Measurements from ENCODE around the gene MSL3B.
A peak's percentile ranks its signal among the peaks of the same experiment; 100 is the strongest.

MSL3B gene

GRCh38 chr2:233867993-233868532, at the start of gene MSL3B:
Gene MSL3B, minus strand, starts transcription at chr2:233868386.
- TF ChIP-seq EZH2 (IDR thresholded peaks at IDR 0.05; ENCODE audit: borderline replicate concordance, low read depth, low read length, poor library complexity, severe bottlenecking) (no peak), CTCF (conservative IDR thresholded peaks at IDR 0.05; ENCODE audit: low read depth, low read length) (no peak)
- ChIA-PET CTCF (no interaction called here), POLR2A (ENCODE audit: low non-redundant PET) (no interaction called here)
- intact Hi-C loops (cut with micrococcal nuclease; ENCODE audit: unreplicated experiment): no loop called here
- Histone ChIP-seq H3K27ac (ENCODE audit: low read depth, low read length, poor library complexity, severe bottlenecking) (peak within 1 kb of the TSS; percentile 87), H3K9me3 (ENCODE audit: low read depth, low read length, poor library complexity, severe bottlenecking) (peaks cover 5% of the 10 kb centered on the region), H3K27me3 (replicated peaks; ENCODE audit: insufficient read depth, low read depth, low read length, poor library complexity) (peaks cover 3% of the 10 kb centered on the region), H3K36me3 (ENCODE audit: insufficient read depth, low read length, poor library complexity, severe bottlenecking) (peaks cover 8% of the 10 kb centered on the region), H3K4me1 (ENCODE audit: insufficient read depth, low read length, poor library complexity, severe bottlenecking) (no peaks in the 10 kb centered on the region), H3K4me3 (ENCODE audit: low read depth, low read length, poor library complexity, severe bottlenecking) (peak within 1 kb of the TSS; percentile 59)
- no TSS peak for BruUV-seq (replicated peaks)
- DNase-seq (ENCODE audit: low spot score): peak; percentile 84

GRCh38 chr2:233917116-233917515, 48.9 kb upstream of the MSL3B start, which contains the start of gene TRPM8:
Gene TRPM8, plus strand, starts transcription at chr2:233917373. Its CDS starts 9,165 bp downstream, at chr2:233926538.
- Histone ChIP-seq H3K27me3 (replicated peaks; ENCODE audit: insufficient read depth, low read depth, low read length, poor library complexity) (no peaks in the 10 kb centered on the region), H3K4me1 (ENCODE audit: insufficient read depth, low read length, poor library complexity, severe bottlenecking) (peaks cover 6% of the 10 kb centered on the region), H3K36me3 (ENCODE audit: insufficient read depth, low read length, poor library complexity, severe bottlenecking) (no peaks in the 10 kb centered on the region), H3K4me3 (ENCODE audit: low read depth, low read length, poor library complexity, severe bottlenecking) (peak within 1 kb of the TSS; percentile 30), H3K27ac (ENCODE audit: low read depth, low read length, poor library complexity, severe bottlenecking) (peak within 1 kb of the TSS; percentile 44), H3K9me3 (ENCODE audit: low read depth, low read length, poor library complexity, severe bottlenecking) (no peaks in the 10 kb centered on the region)
- BruUV-seq (replicated peaks): no TSS peak
- ChIA-PET POLR2A (ENCODE audit: low non-redundant PET) (interaction anchor here (0.6 kb wide), 1 partner anchor 774 kb away, joined by 5 read pairs; no protein-coding TSS in a partner anchor), CTCF (interaction anchor here (0.6 kb wide), 1 partner anchor 289 kb away, joined by 5 read pairs; no protein-coding TSS in a partner anchor)
- intact Hi-C loops (cut with micrococcal nuclease; ENCODE audit: unreplicated experiment): no loop called here
- DNase-seq (ENCODE audit: low spot score): peak; percentile 76
- TF ChIP-seq CTCF (conservative IDR thresholded peaks at IDR 0.05; ENCODE audit: low read depth, low read length) (no peak), EZH2 (IDR thresholded peaks at IDR 0.05; ENCODE audit: borderline replicate concordance, low read depth, low read length, poor library complexity, severe bottlenecking) (no peak)

- TF ChIP-seq CTCF (conservative IDR thresholded peaks at IDR 0.05; ENCODE audit: low read depth, low read length) (peak; percentile 33), EZH2 (IDR thresholded peaks at IDR 0.05; ENCODE audit: borderline replicate concordance, low read depth, low read length, poor library complexity, severe bottlenecking) (no peak)
- Histone ChIP-seq H3K27ac (ENCODE audit: low read depth, low read length, poor library complexity, severe bottlenecking) (no peak overlapping the region), H3K4me3 (ENCODE audit: low read depth, low read length, poor library complexity, severe bottlenecking) (no peak overlapping the region), H3K4me1 (ENCODE audit: insufficient read depth, low read length, poor library complexity, severe bottlenecking) (peaks cover 6% of the 10 kb centered on the region), H3K36me3 (ENCODE audit: insufficient read depth, low read length, poor library complexity, severe bottlenecking) (no peaks in the 10 kb centered on the region), H3K9me3 (ENCODE audit: low read depth, low read length, poor library complexity, severe bottlenecking) (no peaks in the 10 kb centered on the region), H3K27me3 (replicated peaks; ENCODE audit: insufficient read depth, low read depth, low read length, poor library complexity) (no peaks in the 10 kb centered on the region)
- intact Hi-C loops (cut with micrococcal nuclease; ENCODE audit: unreplicated experiment): no loop called here
- ChIA-PET POLR2A (ENCODE audit: low non-redundant PET) (no interaction called here), CTCF (interaction anchor here (0.6 kb wide), 1 partner anchor 441 kb away, joined by 3 read pairs; no protein-coding TSS in a partner anchor)
- DNase-seq (ENCODE audit: low spot score): no peak
- BruUV-seq (replicated peaks): no TSS peak
These were observed 46.9 kb upstream of the MSL3B start for GRCh38 chr2:233915128-233915527.
